GM23248 (cell line): ENCODE data around the gene MMP12. TPM values are rescaled to one million over a fixed set of nuclear protein-coding genes. Genes with fewer than 3 reads are reported as not detected.
A peak's percentile ranks its signal among the peaks of the same experiment; 100 is the strongest.

Experiments used
- DNase-seq: peaks from one replicate; pipeline ENCODE4 v3.0.0-alpha.2; 2015
- H2AFZ ChIP-seq: fragments of 200-600 bp; sonication (generic); 2 replicates; pipeline ENCODE4 v1.6.1; 2016; ENCODE audit warnings: antibody characterized with exemption
- H3F3A ChIP-seq: fragments of 200-600 bp; sonication (generic); 2 replicates; pipeline ENCODE4 v1.6.1; 2016; ENCODE audit warnings: mild to moderate bottlenecking, antibody characterized with exemption, mixed run types; ENCODE audit not compliant: insufficient read depth
- H3K27ac ChIP-seq: fragments of 200-600 bp; sonication (generic); 2 replicates; pipeline ENCODE4 v1.5.1; 2016; ENCODE audit warnings: mild to moderate bottlenecking
- H3K27me3 ChIP-seq: fragments of 200-600 bp; sonication (generic); replicated peaks from 2 replicates; pipeline ENCODE4 v1.6.1; 2016; ENCODE audit warnings: mild to moderate bottlenecking; ENCODE audit not compliant: insufficient read depth
- H3K36me3 ChIP-seq: fragments of 200-600 bp; sonication (generic); 2 replicates; pipeline ENCODE4 v1.6.1; 2016; ENCODE audit warnings: low read depth, mild to moderate bottlenecking
- H3K4me1 ChIP-seq: fragments of 200-600 bp; sonication (generic); 2 replicates; pipeline ENCODE4 v1.6.1; 2016; ENCODE audit warnings: mild to moderate bottlenecking; ENCODE audit not compliant: insufficient read depth
- H3K4me2 ChIP-seq: fragments of 200-600 bp; sonication (generic); one replicate; pipeline ENCODE4 v1.6.1; 2016; ENCODE audit warnings: mild to moderate bottlenecking; ENCODE audit not compliant: unreplicated experiment
- H3K4me3 ChIP-seq: fragments of 200-600 bp; sonication (generic); 2 replicates; pipeline ENCODE4 v1.5.1; 2016; ENCODE audit warnings: mild to moderate bottlenecking
- H3K79me2 ChIP-seq: fragments of 200-600 bp; sonication (generic); 2 replicates; pipeline ENCODE4 v1.6.1; 2016; ENCODE audit warnings: mild to moderate bottlenecking; ENCODE audit not compliant: insufficient read depth
- H3K9ac ChIP-seq: fragments of 200-600 bp; sonication (generic); 2 replicates; pipeline ENCODE4 v1.6.1; 2016; ENCODE audit warnings: mild to moderate bottlenecking
- H3K9me2 ChIP-seq: fragments of 200-600 bp; sonication (generic); 2 replicates; pipeline ENCODE4 v1.6.1; 2016; ENCODE audit warnings: mixed run types, mild to moderate bottlenecking, moderate library complexity; ENCODE audit not compliant: insufficient read depth
- H3K9me3 ChIP-seq: fragments of 200-600 bp; sonication (generic); one replicate; pipeline ENCODE4 v1.6.1; 2017; ENCODE audit warnings: low read depth
- H4K20me1 ChIP-seq: fragments of 200-600 bp; sonication (generic); 2 replicates; pipeline ENCODE4 v1.6.0; 2016; ENCODE audit not compliant: insufficient read depth
- EZH2 ChIP-seq: fragments of 200-600 bp; sonication (generic); IDR thresholded peaks from 2 replicates; pipeline ENCODE4 v1.6.1; 2018; ENCODE audit warnings: antibody characterized with exemption, mild to moderate bottlenecking; ENCODE audit not compliant: insufficient read depth, poor library complexity, severe bottlenecking
- EZH2phosphoT487 ChIP-seq: fragments of 200-600 bp; sonication (generic); IDR thresholded peaks from 2 replicates; pipeline ENCODE4 v1.6.1; 2018; ENCODE audit warnings: antibody characterized with exemption, moderate library complexity, mild to moderate bottlenecking, low read depth; ENCODE audit not compliant: insufficient read depth
- WGBS, 2 experiments: methylation state at CpG; one replicate each; pipeline ENCODE4 v1.1.6; 2015 to 2017; ENCODE audit warnings: low lambda C conversion rate in 2 of 2, low coverage in 1 of 2; ENCODE audit errors: missing lambda C conversion rate in 2 of 2; 5-methylcytosine and 5-hydroxymethylcytosine counted together
- in situ Hi-C: fragments of 300-500 bp; cut with MboI; formaldehyde crosslinking; loops from 2 replicates; pipeline ENCODE4 v1.15.0; 2020
- polyA plus RNA-seq: library from polyadenylated mRNA; unstranded; fragments of >200 nt; fragmentation: Nextera tagmentation; extraction: Ambion mirVana; gene quantifications from 2 replicates; pipeline ENCODE4 v1.2.1, GENCODE V29; 2016
- total RNA-seq: library from RNA; depleted of rRNA; stranded (reverse); fragments of >200 nt; shearing (Covaris generic); gene quantifications from 2 replicates; pipeline ENCODE4 v1.2.3, GENCODE V29; 2014

MMP12 gene
- total and polyA plus RNA-seq, 2 experiments from 2014 or later: 0.41 to 0.76 TPM

- no peak overlapping the region for H3K9ac ChIP-seq
Measured at GRCh38 chr11:102837646-102838045, 37.1 kb downstream of the MMP12 start.

GRCh38 chr11:102837156-102837555 lies 37.6 kb downstream of the MMP12 start:
- WGBS, 2 experiments: 79 to 81% methylated on average over 2 of the region's 2 CpGs
- in situ Hi-C loops: no loop called here

More at GRCh38 chr11:102837646-102838045, 37.1 kb downstream of the MMP12 start:
- Histone ChIP-seq H3K4me1 (peaks cover 22% of the 10 kb centered on the region), H3F3A (peaks cover 20% of the 10 kb centered on the region), H3K4me2 (no peak overlapping the region), H4K20me1 (no peaks in the 10 kb centered on the region), H3K9me2 (no peaks in the 10 kb centered on the region; the same call in 1 of the 2 replicates), H3K36me3 (no peaks in the 10 kb centered on the region), H2AFZ (no peak overlapping the region), H3K9me3 (no peaks in the 10 kb centered on the region), H3K79me2 (no peaks in the 10 kb centered on the region), H3K27ac (no peak overlapping the region), H3K4me3 (no peak overlapping the region), H3K27me3 (no peaks in the 10 kb centered on the region)
- no peak for TF ChIP-seq EZH2phosphoT487
- no peak for TF ChIP-seq EZH2
- 94 to 95% methylated on average over 2 of the region's 2 CpGs for WGBS, 2 experiments
- DNase-seq: no peak
- in situ Hi-C loops: no loop called here

GRCh38 chr11:102836290-102836875 lies 38.4 kb downstream of the MMP12 start:
- Histone ChIP-seq H3K9me3 (no peaks in the 10 kb centered on the region), H3K27ac (no peak overlapping the region), H2AFZ (no peak overlapping the region), H3K27me3 (no peaks in the 10 kb centered on the region), H3K4me3 (no peak overlapping the region), H3K9me2 (no peaks in the 10 kb centered on the region; the same call in 1 of the 2 replicates), H3K79me2 (no peaks in the 10 kb centered on the region), H3F3A (peaks cover 20% of the 10 kb centered on the region), H3K4me1 (peaks cover 22% of the 10 kb centered on the region), H3K4me2 (peak overlapping the region; percentile 39), H3K9ac (no peak overlapping the region), H3K36me3 (no peaks in the 10 kb centered on the region), H4K20me1 (no peaks in the 10 kb centered on the region)
- in situ Hi-C loops: no loop called here
- DNase-seq: peak; percentile 88
- WGBS, 2 experiments: 0 to 7% methylated on average over 3 of the region's 3 CpGs
- no peak for TF ChIP-seq EZH2
- no peak for TF ChIP-seq EZH2phosphoT487

More at GRCh38 chr11:102837156-102837555, 37.6 kb downstream of the MMP12 start:
- H3K4me2 ChIP-seq: no peak overlapping the region
- H3K9me2 ChIP-seq: no peaks in the 10 kb centered on the region; the same call in 1 of the 2 replicates
- no peak overlapping the region for H3K4me3 ChIP-seq
- H3K79me2 ChIP-seq: no peaks in the 10 kb centered on the region
- no peaks in the 10 kb centered on the region for H3K27me3 ChIP-seq
- no peaks in the 10 kb centered on the region for H4K20me1 ChIP-seq
- peak; percentile 49 for DNase-seq
- peaks cover 22% of the 10 kb centered on the region for H3K4me1 ChIP-seq
- TF ChIP-seq EZH2 (no peak), EZH2phosphoT487 (no peak)
- no peak overlapping the region for H3K9ac ChIP-seq
- no peak overlapping the region for H2AFZ ChIP-seq
- no peaks in the 10 kb centered on the region for H3K9me3 ChIP-seq
- peaks cover 20% of the 10 kb centered on the region for H3F3A ChIP-seq
- H3K27ac ChIP-seq: no peak overlapping the region
- H3K36me3 ChIP-seq: no peaks in the 10 kb centered on the region

DNA sequence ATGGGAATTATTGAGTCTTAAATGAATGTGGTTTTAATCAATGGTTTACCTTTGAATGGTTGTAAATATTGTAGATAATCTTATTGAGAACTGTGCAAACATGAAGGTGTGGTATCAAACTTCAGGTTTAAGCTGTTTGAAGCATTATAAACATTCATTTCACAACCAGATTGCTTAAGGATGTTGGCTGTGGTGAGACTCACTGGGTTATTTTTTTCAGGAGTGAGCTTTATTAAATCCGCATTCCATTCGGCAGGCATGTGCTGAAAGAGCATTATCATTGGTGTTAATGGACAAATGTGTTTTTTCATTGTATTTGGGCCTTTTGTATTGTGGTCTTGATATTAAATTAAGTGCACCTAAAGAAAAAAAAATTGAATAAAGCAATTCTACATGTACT lies 41.1 kb downstream of the MMP12 start:
- H3K9me3 ChIP-seq: no peaks in the 10 kb centered on the region
- no peak for DNase-seq
- H3K4me2 ChIP-seq: no peak overlapping the region
- no peak overlapping the region for H3K27ac ChIP-seq
- H4K20me1 ChIP-seq: no peaks in the 10 kb centered on the region
- no peak overlapping the region for H2AFZ ChIP-seq
- TF ChIP-seq EZH2phosphoT487 (no peak), EZH2 (no peak)
- no peaks in the 10 kb centered on the region for H3K79me2 ChIP-seq
- peaks cover 28% of the 10 kb centered on the region for H3F3A ChIP-seq
- in situ Hi-C loops: no loop called here
- H3K36me3 ChIP-seq: no peaks in the 10 kb centered on the region
- peaks cover 36% of the 10 kb centered on the region for H3K4me1 ChIP-seq
- WGBS, 2 experiments: 92 to 98% methylated on average over 2 of the region's 2 CpGs
- no peaks in the 10 kb centered on the region for H3K27me3 ChIP-seq
- H3K9ac ChIP-seq: no peak overlapping the region
- H3K9me2 ChIP-seq: no peaks in the 10 kb centered on the region
- no peak overlapping the region for H3K4me3 ChIP-seq
